Caco-2 (cell line): ENCODE measurements around the gene MAP2K4. TPM values are rescaled to one million over a fixed set of nuclear protein-coding genes. Genes with fewer than 3 reads are reported as not detected.

Source experiments
- BruUV-seq: library from RNA; stranded (reverse); fragments of 400-500 nt; replicated peaks from 2 replicates; lab custom pipeline; 2021; lab: Mats Ljungman, UMichigan
- CTCF ChIA-PET: fragments of 300-600 bp; sonication (Branson Sonifier 250); formaldehyde crosslinking; loops from one replicate; lab custom pipeline; 2022; ENCODE audit warnings: antibody characterized with exemption; lab: Charles Lee
- POLR2A ChIA-PET: fragments of 300-600 bp; sonication (Branson Sonifier 250); formaldehyde crosslinking; loops from one replicate; lab custom pipeline; 2022; ENCODE audit warnings: antibody characterized with exemption; lab: Charles Lee
- DNase-seq, 2 experiments: peaks; one replicate each; pipeline versions ENCODE4 v3.0.0 to v3.0.0-alpha.2; 2020 to 2022
- H3K27me3 ChIP-seq: replicated peaks from 2 replicates; pipeline ENCODE4 v1.6.0; 2011; ENCODE audit warnings: low read length; ENCODE audit not compliant: control insufficient read depth, insufficient read depth
- H3K36me3 ChIP-seq: 2 replicates; pipeline ENCODE4 v1.5.1; 2011; ENCODE audit warnings: low read length; ENCODE audit not compliant: control insufficient read depth, insufficient read depth
- H3K4me1 ChIP-seq: fragments of 250-450 bp; sonication (Bioruptor Pico); 2 replicates; pipeline ENCODE4 v1.5.1; 2020; ENCODE audit warnings: mild to moderate bottlenecking
- H3K4me3 ChIP-seq: 2 replicates; pipeline ENCODE4 v1.5.1; 2011; ENCODE audit warnings: low read depth, mild to moderate bottlenecking, control low read depth, low read length
- H3K9me3 ChIP-seq: fragments of 250-450 bp; sonication (Bioruptor Pico); 2 replicates; pipeline ENCODE4 v1.5.1; 2020; ENCODE audit warnings: mild to moderate bottlenecking, moderate library complexity
- H3K27ac Mint-ChIP-seq: one replicate; pipeline ENCODE4 v1.8.0; 2022; ENCODE audit warnings: mixed read lengths; ENCODE audit not compliant: unreplicated experiment
- H3K27me3 Mint-ChIP-seq: one replicate; pipeline ENCODE4 v1.8.0; 2022; ENCODE audit warnings: mixed read lengths; ENCODE audit not compliant: insufficient read depth, unreplicated experiment
- H3K36me3 Mint-ChIP-seq: one replicate; pipeline ENCODE4 v1.8.0; 2022; ENCODE audit warnings: mild to moderate bottlenecking, mixed read lengths; ENCODE audit not compliant: insufficient read depth, unreplicated experiment
- H3K4me1 Mint-ChIP-seq: one replicate; pipeline ENCODE4 v1.8.0; 2022; ENCODE audit warnings: low read depth, mixed read lengths; ENCODE audit not compliant: unreplicated experiment
- H3K4me3 Mint-ChIP-seq: one replicate; pipeline ENCODE4 v1.8.0; 2022; ENCODE audit warnings: mild to moderate bottlenecking, moderate library complexity, mixed read lengths; ENCODE audit not compliant: unreplicated experiment
- H3K9me3 Mint-ChIP-seq: one replicate; pipeline ENCODE4 v1.8.0; 2022; ENCODE audit warnings: mixed read lengths; ENCODE audit not compliant: unreplicated experiment
- intact Hi-C: fragments of 100-400 bp; cut with micrococcal nuclease; formaldehyde crosslinking; loops from one replicate; pipeline ENCODE4 v1.10.0; 2022; ENCODE audit not compliant: unreplicated experiment
- total RNA-seq: library from RNA; stranded (reverse); gene quantifications from 2 replicates; pipeline ENCODE4 v1.2.3, GENCODE V29; 2022
- TF ChIP-seq, protein P1 (sequence below), 2 experiments: fragments of 200-600 bp in 1 of 2; IDR thresholded peaks; 1 replicate in 1 of 2; 2 replicates in 1 of 2; pipeline versions ENCODE4 v1.5.1 to v1.8.0; 2011 to 2022; ENCODE audit warnings: antibody characterized with exemption in 1 of 2, control low read depth in 1 of 2, inconsistent platforms in 1 of 2, low read depth in 1 of 2, low read length in 1 of 2, mild to moderate bottlenecking in 1 of 2, moderate library complexity in 1 of 2; ENCODE audit not compliant: insufficient read depth in 1 of 2, severe bottlenecking in 1 of 2, unreplicated experiment in 1 of 2

The MAP2K4 gene
- total RNA-seq, 1 experiment from 2014 or later, result 20.9 TPM

DNA sequence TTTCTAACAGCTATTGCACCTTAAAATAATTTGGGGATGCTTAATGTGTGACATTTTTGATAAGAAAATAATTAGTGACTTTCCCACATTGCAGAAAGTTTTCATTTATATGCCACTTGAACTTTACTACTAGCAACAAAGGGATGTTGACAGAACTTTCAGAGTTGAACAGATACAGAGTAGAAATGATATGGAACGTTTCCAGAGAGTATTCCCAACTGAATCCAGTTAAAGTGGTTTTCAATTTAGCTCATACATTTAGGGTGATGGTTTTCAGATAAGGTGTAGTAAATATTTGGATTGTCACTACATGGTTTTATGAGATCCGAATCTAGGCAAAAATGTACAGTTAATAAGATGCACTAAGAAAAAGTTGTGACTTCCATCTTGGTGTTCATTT lies 17.3 kb downstream of the MAP2K4 start:
- H3K9me3 ChIP-seq, result no peaks in the 10 kb centered on the region
- Mint-ChIP-seq H3K9me3 (no peaks in the 10 kb centered on the region), H3K27ac (no peak overlapping the region), H3K4me3 (no peak overlapping the region), H3K36me3 (no peaks in the 10 kb centered on the region), H3K4me1 (no peaks in the 10 kb centered on the region), H3K27me3 (no peaks in the 10 kb centered on the region)
- CTCF ChIA-PET, result no interaction called here
- DNase-seq, result no peak
- no peaks in the 10 kb centered on the region; the same call in 1 of the 2 replicates for H3K4me1 ChIP-seq
- intact Hi-C loops, result no loop called here
- H3K27me3 ChIP-seq, result no peaks in the 10 kb centered on the region
- no peaks in the 10 kb centered on the region for H3K36me3 ChIP-seq
- POLR2A ChIA-PET, result no interaction called here
- TF ChIP-seq, protein P1, sequence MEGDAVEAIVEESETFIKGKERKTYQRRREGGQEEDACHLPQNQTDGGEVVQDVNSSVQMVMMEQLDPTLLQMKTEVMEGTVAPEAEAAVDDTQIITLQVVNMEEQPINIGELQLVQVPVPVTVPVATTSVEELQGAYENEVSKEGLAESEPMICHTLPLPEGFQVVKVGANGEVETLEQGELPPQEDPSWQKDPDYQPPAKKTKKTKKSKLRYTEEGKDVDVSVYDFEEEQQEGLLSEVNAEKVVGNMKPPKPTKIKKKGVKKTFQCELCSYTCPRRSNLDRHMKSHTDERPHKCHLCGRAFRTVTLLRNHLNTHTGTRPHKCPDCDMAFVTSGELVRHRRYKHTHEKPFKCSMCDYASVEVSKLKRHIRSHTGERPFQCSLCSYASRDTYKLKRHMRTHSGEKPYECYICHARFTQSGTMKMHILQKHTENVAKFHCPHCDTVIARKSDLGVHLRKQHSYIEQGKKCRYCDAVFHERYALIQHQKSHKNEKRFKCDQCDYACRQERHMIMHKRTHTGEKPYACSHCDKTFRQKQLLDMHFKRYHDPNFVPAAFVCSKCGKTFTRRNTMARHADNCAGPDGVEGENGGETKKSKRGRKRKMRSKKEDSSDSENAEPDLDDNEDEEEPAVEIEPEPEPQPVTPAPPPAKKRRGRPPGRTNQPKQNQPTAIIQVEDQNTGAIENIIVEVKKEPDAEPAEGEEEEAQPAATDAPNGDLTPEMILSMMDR (IDR thresholded peaks at IDR 0.05; ENCODE audit: insufficient read depth in 1 of 2, low read depth in 1 of 2, low read length in 1 of 2, severe bottlenecking in 1 of 2, unreplicated experiment in 1 of 2), result no peak
- no peak overlapping the region for H3K4me3 ChIP-seq
- BruUV-seq, result no TSS peak

DNA sequence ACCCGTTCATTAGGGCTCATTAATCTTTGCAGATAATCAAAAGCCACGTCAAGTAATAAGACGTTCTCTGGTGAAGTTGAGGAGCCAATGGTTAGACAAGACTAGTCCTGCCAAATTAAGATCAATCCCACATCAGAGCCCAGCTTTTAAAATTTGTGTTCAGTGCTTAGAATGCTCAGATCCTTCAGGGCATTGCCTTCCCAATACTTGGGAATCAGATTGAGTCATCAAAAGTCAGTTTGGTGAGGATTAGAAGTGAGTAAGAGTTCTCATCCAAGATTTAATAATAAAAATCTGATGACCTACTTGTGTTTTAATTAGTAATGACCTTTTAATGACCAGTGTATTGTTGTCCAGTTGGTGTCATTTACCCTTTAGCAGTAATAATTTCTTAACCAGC lies 19.8 kb downstream of the MAP2K4 start:
- no peaks in the 10 kb centered on the region for H3K9me3 ChIP-seq
- ChIA-PET CTCF (no interaction called here), POLR2A (no interaction called here)
- no peaks in the 10 kb centered on the region; the same call in 1 of the 2 replicates for H3K4me1 ChIP-seq
- Mint-ChIP-seq H3K27me3 (no peaks in the 10 kb centered on the region), H3K4me1 (no peaks in the 10 kb centered on the region), H3K9me3 (no peaks in the 10 kb centered on the region), H3K4me3 (no peak overlapping the region), H3K36me3 (no peaks in the 10 kb centered on the region), H3K27ac (no peak overlapping the region)
- intact Hi-C loops, result no loop called here
- TF ChIP-seq, protein P1 (IDR thresholded peaks at IDR 0.05; ENCODE audit: insufficient read depth in 1 of 2, low read depth in 1 of 2, low read length in 1 of 2, severe bottlenecking in 1 of 2, unreplicated experiment in 1 of 2), result no peak
- no peaks in the 10 kb centered on the region for H3K36me3 ChIP-seq
- H3K27me3 ChIP-seq, result no peaks in the 10 kb centered on the region
- no peak overlapping the region for H3K4me3 ChIP-seq
- no peak for DNase-seq
- no TSS peak for BruUV-seq

DNA sequence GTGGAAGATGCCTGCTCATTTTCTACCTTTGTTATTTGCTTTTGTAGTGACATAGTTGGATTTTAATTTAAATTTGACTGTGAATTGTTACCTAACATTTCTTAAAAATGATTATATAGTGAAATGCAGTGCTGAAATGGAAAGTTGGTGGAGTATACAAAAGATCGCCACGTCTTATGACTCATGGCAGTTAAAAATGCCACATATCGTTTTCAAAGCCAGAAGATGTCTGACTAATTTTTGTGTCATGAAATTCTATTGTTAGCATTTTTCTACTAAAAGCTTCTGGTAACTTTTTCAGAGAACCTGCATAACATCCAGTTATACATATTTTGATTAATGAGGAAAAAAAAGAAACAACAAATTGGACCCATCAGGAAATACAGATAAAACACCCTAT lies 20.6 kb downstream of the MAP2K4 start:
- H3K4me3 Mint-ChIP-seq, result no peak overlapping the region
- no TSS peak for BruUV-seq
- H3K27me3 ChIP-seq, result no peaks in the 10 kb centered on the region
- TF ChIP-seq, protein P1 (IDR thresholded peaks at IDR 0.05; ENCODE audit: insufficient read depth in 1 of 2, low read depth in 1 of 2, low read length in 1 of 2, severe bottlenecking in 1 of 2, unreplicated experiment in 1 of 2), result no peak
- H3K36me3 Mint-ChIP-seq, result no peaks in the 10 kb centered on the region
- no peaks in the 10 kb centered on the region for H3K27me3 Mint-ChIP-seq
- peaks cover 6% of the 10 kb centered on the region for H3K4me1 Mint-ChIP-seq
- no peaks in the 10 kb centered on the region for H3K36me3 ChIP-seq
- H3K9me3 Mint-ChIP-seq, result no peaks in the 10 kb centered on the region
- H3K4me3 ChIP-seq, result no peak overlapping the region
- H3K9me3 ChIP-seq, result no peaks in the 10 kb centered on the region
- H3K4me1 ChIP-seq, result no peaks in the 10 kb centered on the region
- H3K27ac Mint-ChIP-seq, result no peak overlapping the region
- ChIA-PET POLR2A (no interaction called here), CTCF (no interaction called here)
- intact Hi-C loops, result no loop called here
- DNase-seq, result no peak
